Caco-2 (cell line): ENCODE measurements around the gene PPTC7. TPM values are rescaled to one million over a fixed set of nuclear protein-coding genes. Genes with fewer than 3 reads are reported as not detected.

ENCODE experiments used
- BruUV-seq: library from RNA; stranded (reverse); fragments of 400-500 nt; replicated peaks from 2 replicates; lab custom pipeline; 2021; lab: Mats Ljungman, UMichigan
- CTCF ChIA-PET: fragments of 300-600 bp; sonication (Branson Sonifier 250); formaldehyde crosslinking; loops from one replicate; lab custom pipeline; 2022; ENCODE audit warnings: antibody characterized with exemption; lab: Charles Lee
- POLR2A ChIA-PET: fragments of 300-600 bp; sonication (Branson Sonifier 250); formaldehyde crosslinking; loops from one replicate; lab custom pipeline; 2022; ENCODE audit warnings: antibody characterized with exemption; lab: Charles Lee
- DNase-seq, 2 experiments: peaks; one replicate each; pipeline versions ENCODE4 v3.0.0 to v3.0.0-alpha.2; 2020 to 2022
- H3K27me3 ChIP-seq: replicated peaks from 2 replicates; pipeline ENCODE4 v1.6.0; 2011; ENCODE audit warnings: low read length; ENCODE audit not compliant: control insufficient read depth, insufficient read depth
- H3K36me3 ChIP-seq: 2 replicates; pipeline ENCODE4 v1.5.1; 2011; ENCODE audit warnings: low read length; ENCODE audit not compliant: control insufficient read depth, insufficient read depth
- H3K4me1 ChIP-seq: fragments of 250-450 bp; sonication (Bioruptor Pico); 2 replicates; pipeline ENCODE4 v1.5.1; 2020; ENCODE audit warnings: mild to moderate bottlenecking
- H3K4me3 ChIP-seq: 2 replicates; pipeline ENCODE4 v1.5.1; 2011; ENCODE audit warnings: low read depth, mild to moderate bottlenecking, control low read depth, low read length
- H3K9me3 ChIP-seq: fragments of 250-450 bp; sonication (Bioruptor Pico); 2 replicates; pipeline ENCODE4 v1.5.1; 2020; ENCODE audit warnings: mild to moderate bottlenecking, moderate library complexity
- H3K27ac Mint-ChIP-seq: one replicate; pipeline ENCODE4 v1.8.0; 2022; ENCODE audit warnings: mixed read lengths; ENCODE audit not compliant: unreplicated experiment
- H3K27me3 Mint-ChIP-seq: one replicate; pipeline ENCODE4 v1.8.0; 2022; ENCODE audit warnings: mixed read lengths; ENCODE audit not compliant: insufficient read depth, unreplicated experiment
- H3K36me3 Mint-ChIP-seq: one replicate; pipeline ENCODE4 v1.8.0; 2022; ENCODE audit warnings: mild to moderate bottlenecking, mixed read lengths; ENCODE audit not compliant: insufficient read depth, unreplicated experiment
- H3K4me1 Mint-ChIP-seq: one replicate; pipeline ENCODE4 v1.8.0; 2022; ENCODE audit warnings: low read depth, mixed read lengths; ENCODE audit not compliant: unreplicated experiment
- H3K4me3 Mint-ChIP-seq: one replicate; pipeline ENCODE4 v1.8.0; 2022; ENCODE audit warnings: mild to moderate bottlenecking, moderate library complexity, mixed read lengths; ENCODE audit not compliant: unreplicated experiment
- H3K9me3 Mint-ChIP-seq: one replicate; pipeline ENCODE4 v1.8.0; 2022; ENCODE audit warnings: mixed read lengths; ENCODE audit not compliant: unreplicated experiment
- CTCF ChIP-seq, 2 experiments: fragments of 200-600 bp in 1 of 2; IDR thresholded peaks; 1 replicate in 1 of 2; 2 replicates in 1 of 2; pipeline versions ENCODE4 v1.5.1 to v1.8.0; 2011 to 2022; ENCODE audit warnings: antibody characterized with exemption in 1 of 2, control low read depth in 1 of 2, inconsistent platforms in 1 of 2, low read depth in 1 of 2, low read length in 1 of 2, mild to moderate bottlenecking in 1 of 2, moderate library complexity in 1 of 2; ENCODE audit not compliant: insufficient read depth in 1 of 2, severe bottlenecking in 1 of 2, unreplicated experiment in 1 of 2
- intact Hi-C: fragments of 100-400 bp; cut with micrococcal nuclease; formaldehyde crosslinking; loops from one replicate; pipeline ENCODE4 v1.10.0; 2022; ENCODE audit not compliant: unreplicated experiment
- total RNA-seq: library from RNA; stranded (reverse); gene quantifications from 2 replicates; pipeline ENCODE4 v1.2.3, GENCODE V29; 2022

PPTC7 gene
- total RNA-seq, 1 experiment from 2014 or later: 19.0 TPM

GRCh38 chr12:110548678-110549077 lies 34.4 kb downstream of the PPTC7 start:
- no peak for DNase-seq
- Mint-ChIP-seq H3K27me3 (no peaks in the 10 kb centered on the region), H3K4me1 (no peaks in the 10 kb centered on the region), H3K4me3 (no peak overlapping the region), H3K27ac (no peak overlapping the region), H3K9me3 (no peaks in the 10 kb centered on the region), H3K36me3 (peaks cover 25% of the 10 kb centered on the region)
- intact Hi-C loops: no loop called here
- ChIA-PET POLR2A (no interaction called here), CTCF (no interaction called here)
- BruUV-seq: no TSS peak
- H3K27me3 ChIP-seq: no peaks in the 10 kb centered on the region
- H3K4me3 ChIP-seq: no peak overlapping the region
- no peaks in the 10 kb centered on the region for H3K9me3 ChIP-seq
- no peaks in the 10 kb centered on the region for H3K4me1 ChIP-seq
- TF ChIP-seq CTCF (IDR thresholded peaks at IDR 0.05; ENCODE audit: insufficient read depth in 1 of 2, low read depth in 1 of 2, low read length in 1 of 2, severe bottlenecking in 1 of 2, unreplicated experiment in 1 of 2): no peak
- no peaks in the 10 kb centered on the region for H3K36me3 ChIP-seq

GRCh38 chr12:110547090-110547489 lies 36.0 kb downstream of the PPTC7 start:
- Histone ChIP-seq H3K27me3 (no peaks in the 10 kb centered on the region), H3K4me3 (no peak overlapping the region), H3K9me3 (no peaks in the 10 kb centered on the region), H3K4me1 (no peaks in the 10 kb centered on the region), H3K36me3 (no peaks in the 10 kb centered on the region)
- no TSS peak for BruUV-seq
- ChIA-PET POLR2A (no interaction called here), CTCF (no interaction called here)
- H3K9me3 Mint-ChIP-seq: no peaks in the 10 kb centered on the region
- H3K27me3 Mint-ChIP-seq: no peaks in the 10 kb centered on the region
- no peak for DNase-seq
- H3K4me3 Mint-ChIP-seq: no peak overlapping the region
- intact Hi-C loops: no loop called here
- no peaks in the 10 kb centered on the region for H3K4me1 Mint-ChIP-seq
- no peak for TF ChIP-seq CTCF (IDR thresholded peaks at IDR 0.05; ENCODE audit: insufficient read depth in 1 of 2, low read depth in 1 of 2, low read length in 1 of 2, severe bottlenecking in 1 of 2, unreplicated experiment in 1 of 2)
- no peak overlapping the region for H3K27ac Mint-ChIP-seq
- peaks cover 30% of the 10 kb centered on the region for H3K36me3 Mint-ChIP-seq

- no peaks in the 10 kb centered on the region for H3K9me3 ChIP-seq
- Mint-ChIP-seq H3K36me3 (peaks cover 30% of the 10 kb centered on the region), H3K4me1 (no peaks in the 10 kb centered on the region), H3K27ac (no peak overlapping the region), H3K4me3 (no peak overlapping the region), H3K27me3 (no peaks in the 10 kb centered on the region), H3K9me3 (no peaks in the 10 kb centered on the region)
- no peaks in the 10 kb centered on the region for H3K27me3 ChIP-seq
- no peak overlapping the region for H3K4me3 ChIP-seq
- DNase-seq: no peak
- BruUV-seq: no TSS peak
- no peaks in the 10 kb centered on the region for H3K36me3 ChIP-seq
- CTCF ChIA-PET: no interaction called here
- POLR2A ChIA-PET: no interaction called here
- H3K4me1 ChIP-seq: no peaks in the 10 kb centered on the region
- no peak for TF ChIP-seq CTCF (IDR thresholded peaks at IDR 0.05; ENCODE audit: insufficient read depth in 1 of 2, low read depth in 1 of 2, low read length in 1 of 2, severe bottlenecking in 1 of 2, unreplicated experiment in 1 of 2)
- intact Hi-C loops: no loop called here
Measured at GRCh38 chr12:110546339-110546738, 36.8 kb downstream of the PPTC7 start.
